DND-41 (cell line): ENCODE measurements around the gene GABBR2.

Source experiments
- EZH2 ChIP-seq: IDR thresholded peaks from 3 replicates; pipeline ENCODE4 v1.6.1; 2012; ENCODE audit warnings: borderline replicate concordance, low read depth, mild to moderate bottlenecking, moderate library complexity, low read length, inconsistent platforms; ENCODE audit not compliant: severe bottlenecking
- TF ChIP-seq, protein P1 (sequence below): IDR thresholded peaks from 2 replicates; pipeline ENCODE4 v1.5.1; 2012; ENCODE audit warnings: borderline replicate concordance, low read length, moderate library complexity, mild to moderate bottlenecking; ENCODE audit not compliant: poor library complexity, severe bottlenecking; ENCODE audit errors: extremely low read depth

DNA sequence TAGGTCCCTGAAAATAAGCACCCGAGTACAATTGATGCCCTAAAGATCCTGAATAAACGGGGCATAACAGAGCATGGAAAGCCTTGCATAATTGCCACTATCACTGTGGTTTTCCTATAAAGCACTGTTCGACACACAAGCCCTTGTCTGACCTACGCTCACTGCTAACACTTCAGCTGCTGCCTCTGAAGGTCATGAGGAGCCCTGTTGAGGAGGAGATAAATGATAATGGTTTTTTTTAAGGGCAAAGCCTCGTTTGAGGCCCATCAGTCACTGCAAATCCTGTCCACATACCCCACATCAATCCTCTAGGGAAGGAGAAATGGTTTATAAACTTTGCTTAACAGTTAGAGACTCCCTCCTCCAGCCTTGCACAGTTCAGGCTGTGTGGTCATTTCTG lies 35.1 kb downstream of the GABBR2 start:
- TF ChIP-seq, protein P1, sequence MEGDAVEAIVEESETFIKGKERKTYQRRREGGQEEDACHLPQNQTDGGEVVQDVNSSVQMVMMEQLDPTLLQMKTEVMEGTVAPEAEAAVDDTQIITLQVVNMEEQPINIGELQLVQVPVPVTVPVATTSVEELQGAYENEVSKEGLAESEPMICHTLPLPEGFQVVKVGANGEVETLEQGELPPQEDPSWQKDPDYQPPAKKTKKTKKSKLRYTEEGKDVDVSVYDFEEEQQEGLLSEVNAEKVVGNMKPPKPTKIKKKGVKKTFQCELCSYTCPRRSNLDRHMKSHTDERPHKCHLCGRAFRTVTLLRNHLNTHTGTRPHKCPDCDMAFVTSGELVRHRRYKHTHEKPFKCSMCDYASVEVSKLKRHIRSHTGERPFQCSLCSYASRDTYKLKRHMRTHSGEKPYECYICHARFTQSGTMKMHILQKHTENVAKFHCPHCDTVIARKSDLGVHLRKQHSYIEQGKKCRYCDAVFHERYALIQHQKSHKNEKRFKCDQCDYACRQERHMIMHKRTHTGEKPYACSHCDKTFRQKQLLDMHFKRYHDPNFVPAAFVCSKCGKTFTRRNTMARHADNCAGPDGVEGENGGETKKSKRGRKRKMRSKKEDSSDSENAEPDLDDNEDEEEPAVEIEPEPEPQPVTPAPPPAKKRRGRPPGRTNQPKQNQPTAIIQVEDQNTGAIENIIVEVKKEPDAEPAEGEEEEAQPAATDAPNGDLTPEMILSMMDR, result no peak
- no peak for TF ChIP-seq EZH2
